SK-N-SH treated with all-trans-retinoic acid at 6 μM for 48 hours (cell line): ENCODE measurements around the gene STARD9.

Experiments
- ATAC-seq: fragments of 200-7000 bp; cut with Tn5 transposase; 3 replicates; pipeline ENCODE4 v1.9.1; 2020; ENCODE audit warnings: mild to moderate bottlenecking, moderate library complexity
- ARNTL ChIP-seq: fragments of 450-650 bp; formaldehyde crosslinking; IDR thresholded peaks from 2 replicates; pipeline ENCODE4 v1.5.0; 2020; ENCODE audit warnings: low read depth, mild to moderate bottlenecking, moderate library complexity, borderline replicate concordance
- BACH2 ChIP-seq: fragments of 250-450 bp; sonication (Bioruptor Pico); IDR thresholded peaks from 2 replicates; pipeline ENCODE4 v1.9.0; 2021; ENCODE audit warnings: mild to moderate bottlenecking, borderline replicate concordance
- CSRNP3 ChIP-seq: fragments of 250-450 bp; sonication (Bioruptor Pico); IDR thresholded peaks from 2 replicates; pipeline ENCODE4 v1.5.1; 2021; ENCODE audit warnings: mild to moderate bottlenecking, moderate library complexity
- ESRRG ChIP-seq: fragments of 250-450 bp; sonication (Bioruptor Pico); IDR thresholded peaks from 2 replicates; pipeline ENCODE4 v1.6.1; 2021; ENCODE audit warnings: mild to moderate bottlenecking
- GLIS3 ChIP-seq: fragments of 250-450 bp; sonication (Bioruptor Pico); IDR thresholded peaks from 2 replicates; pipeline ENCODE4 v1.5.0; 2020; ENCODE audit warnings: mild to moderate bottlenecking, moderate library complexity
- ISL1 ChIP-seq: fragments of 250-450 bp; sonication (Bioruptor Pico); IDR thresholded peaks from 2 replicates; pipeline ENCODE4 v2.1.2; 2022; ENCODE audit warnings: mild to moderate bottlenecking, moderate library complexity
- PPARA ChIP-seq: fragments of 250-450 bp; sonication (Bioruptor Pico); IDR thresholded peaks from 2 replicates; pipeline ENCODE4 v1.5.0; 2020; ENCODE audit warnings: mild to moderate bottlenecking, borderline replicate concordance
- TCF4 ChIP-seq: fragments of 250-450 bp; sonication (Bioruptor Pico); IDR thresholded peaks from 2 replicates; pipeline ENCODE4 v1.8.0; 2021; ENCODE audit warnings: mild to moderate bottlenecking, moderate library complexity, borderline replicate concordance
- TOX ChIP-seq: fragments of 250-450 bp; sonication (Bioruptor Pico); IDR thresholded peaks from 2 replicates; pipeline ENCODE4 v1.8.0; 2021; ENCODE audit warnings: mild to moderate bottlenecking, moderate library complexity, borderline replicate concordance
- TSHZ2 ChIP-seq: fragments of 250-450 bp; sonication (Bioruptor Pico); IDR thresholded peaks from 2 replicates; pipeline ENCODE4 v1.5.0; 2020; ENCODE audit warnings: mild to moderate bottlenecking, moderate library complexity
- ZC3H10 ChIP-seq: fragments of 250-450 bp; sonication (Bioruptor Pico); IDR thresholded peaks from 2 replicates; pipeline ENCODE4 v1.5.1; 2021; ENCODE audit warnings: mild to moderate bottlenecking, moderate library complexity
- ZFP3 ChIP-seq: fragments of 250-450 bp; sonication (Bioruptor Pico); IDR thresholded peaks from 2 replicates; pipeline ENCODE4 v1.5.0; 2020; ENCODE audit warnings: mild to moderate bottlenecking, moderate library complexity
- ZFP30 ChIP-seq: fragments of 450-650 bp; formaldehyde crosslinking; IDR thresholded peaks from 2 replicates; pipeline ENCODE4 v1.5.0; 2022; ENCODE audit warnings: mild to moderate bottlenecking, moderate library complexity
- ZNF565 ChIP-seq: fragments of 450-650 bp; formaldehyde crosslinking; conservative IDR thresholded peaks from 2 replicates; pipeline ENCODE4 v1.5.0; 2020; ENCODE audit warnings: low read depth, mild to moderate bottlenecking, moderate library complexity
- ZNF8 ChIP-seq: fragments of 450-650 bp; formaldehyde crosslinking; IDR thresholded peaks from 2 replicates; pipeline ENCODE4 v1.5.0; 2020; ENCODE audit warnings: mild to moderate bottlenecking, moderate library complexity
- TF ChIP-seq, protein P1 (sequence below): fragments of 250-450 bp; sonication (Bioruptor Pico); IDR thresholded peaks from 2 replicates; pipeline ENCODE4 v1.5.1; 2020; ENCODE audit warnings: low read depth, mild to moderate bottlenecking, moderate library complexity
- TF ChIP-seq, protein P2 (sequence below): fragments of 250-450 bp; sonication (Bioruptor Pico); IDR thresholded peaks from 2 replicates; pipeline ENCODE4 v1.8.0; 2021; ENCODE audit warnings: low read depth, mild to moderate bottlenecking, moderate library complexity, borderline replicate concordance
- TF ChIP-seq, protein P3 (sequence below): fragments of 250-450 bp; sonication (Bioruptor Pico); IDR thresholded peaks from 2 replicates; pipeline ENCODE4 v1.8.0; 2020; ENCODE audit warnings: mild to moderate bottlenecking, moderate library complexity, borderline replicate concordance

STARD9 gene

GRCh38 chr15:42725331-42725903, 150.0 kb downstream of the STARD9 start:
- TF ChIP-seq ISL1 (CRISPR knock-in tag) (no peak), BACH2 (CRISPR knock-in tag) (no peak), GLIS3 (CRISPR knock-in tag) (no peak), PPARA (CRISPR knock-in tag) (no peak), CSRNP3 (CRISPR knock-in tag) (no peak), ZFP30 (no peak), ZNF565 (CRISPR knock-in tag) (no peak), TOX (CRISPR knock-in tag) (no peak), TSHZ2 (CRISPR knock-in tag) (no peak), ZFP3 (CRISPR knock-in tag) (no peak), ESRRG (CRISPR knock-in tag) (no peak), ARNTL (CRISPR knock-in tag) (no peak)
- TF ChIP-seq, protein P1, sequence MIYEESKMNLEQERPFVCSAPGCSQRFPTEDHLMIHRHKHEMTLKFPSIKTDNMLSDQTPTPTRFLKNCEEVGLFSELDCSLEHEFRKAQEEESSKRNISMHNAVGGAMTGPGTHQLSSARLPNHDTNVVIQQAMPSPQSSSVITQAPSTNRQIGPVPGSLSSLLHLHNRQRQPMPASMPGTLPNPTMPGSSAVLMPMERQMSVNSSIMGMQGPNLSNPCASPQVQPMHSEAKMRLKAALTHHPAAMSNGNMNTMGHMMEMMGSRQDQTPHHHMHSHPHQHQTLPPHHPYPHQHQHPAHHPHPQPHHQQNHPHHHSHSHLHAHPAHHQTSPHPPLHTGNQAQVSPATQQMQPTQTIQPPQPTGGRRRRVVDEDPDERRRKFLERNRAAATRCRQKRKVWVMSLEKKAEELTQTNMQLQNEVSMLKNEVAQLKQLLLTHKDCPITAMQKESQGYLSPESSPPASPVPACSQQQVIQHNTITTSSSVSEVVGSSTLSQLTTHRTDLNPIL, result no peak
- TF ChIP-seq, protein P2, sequence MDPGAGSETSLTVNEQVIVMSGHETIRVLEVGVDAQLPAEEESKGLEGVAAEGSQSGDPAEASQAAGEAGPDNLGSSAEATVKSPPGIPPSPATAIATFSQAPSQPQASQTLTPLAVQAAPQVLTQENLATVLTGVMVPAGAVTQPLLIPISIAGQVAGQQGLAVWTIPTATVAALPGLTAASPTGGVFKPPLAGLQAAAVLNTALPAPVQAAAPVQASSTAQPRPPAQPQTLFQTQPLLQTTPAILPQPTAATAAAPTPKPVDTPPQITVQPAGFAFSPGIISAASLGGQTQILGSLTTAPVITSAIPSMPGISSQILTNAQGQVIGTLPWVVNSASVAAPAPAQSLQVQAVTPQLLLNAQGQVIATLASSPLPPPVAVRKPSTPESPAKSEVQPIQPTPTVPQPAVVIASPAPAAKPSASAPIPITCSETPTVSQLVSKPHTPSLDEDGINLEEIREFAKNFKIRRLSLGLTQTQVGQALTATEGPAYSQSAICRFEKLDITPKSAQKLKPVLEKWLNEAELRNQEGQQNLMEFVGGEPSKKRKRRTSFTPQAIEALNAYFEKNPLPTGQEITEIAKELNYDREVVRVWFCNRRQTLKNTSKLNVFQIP (CRISPR knock-in tag), result no peak
- TF ChIP-seq, protein P3, sequence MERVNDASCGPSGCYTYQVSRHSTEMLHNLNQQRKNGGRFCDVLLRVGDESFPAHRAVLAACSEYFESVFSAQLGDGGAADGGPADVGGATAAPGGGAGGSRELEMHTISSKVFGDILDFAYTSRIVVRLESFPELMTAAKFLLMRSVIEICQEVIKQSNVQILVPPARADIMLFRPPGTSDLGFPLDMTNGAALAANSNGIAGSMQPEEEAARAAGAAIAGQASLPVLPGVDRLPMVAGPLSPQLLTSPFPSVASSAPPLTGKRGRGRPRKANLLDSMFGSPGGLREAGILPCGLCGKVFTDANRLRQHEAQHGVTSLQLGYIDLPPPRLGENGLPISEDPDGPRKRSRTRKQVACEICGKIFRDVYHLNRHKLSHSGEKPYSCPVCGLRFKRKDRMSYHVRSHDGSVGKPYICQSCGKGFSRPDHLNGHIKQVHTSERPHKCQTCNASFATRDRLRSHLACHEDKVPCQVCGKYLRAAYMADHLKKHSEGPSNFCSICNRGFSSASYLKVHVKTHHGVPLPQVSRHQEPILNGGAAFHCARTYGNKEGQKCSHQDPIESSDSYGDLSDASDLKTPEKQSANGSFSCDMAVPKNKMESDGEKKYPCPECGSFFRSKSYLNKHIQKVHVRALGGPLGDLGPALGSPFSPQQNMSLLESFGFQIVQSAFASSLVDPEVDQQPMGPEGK (CRISPR knock-in tag), result no peak

DNA sequence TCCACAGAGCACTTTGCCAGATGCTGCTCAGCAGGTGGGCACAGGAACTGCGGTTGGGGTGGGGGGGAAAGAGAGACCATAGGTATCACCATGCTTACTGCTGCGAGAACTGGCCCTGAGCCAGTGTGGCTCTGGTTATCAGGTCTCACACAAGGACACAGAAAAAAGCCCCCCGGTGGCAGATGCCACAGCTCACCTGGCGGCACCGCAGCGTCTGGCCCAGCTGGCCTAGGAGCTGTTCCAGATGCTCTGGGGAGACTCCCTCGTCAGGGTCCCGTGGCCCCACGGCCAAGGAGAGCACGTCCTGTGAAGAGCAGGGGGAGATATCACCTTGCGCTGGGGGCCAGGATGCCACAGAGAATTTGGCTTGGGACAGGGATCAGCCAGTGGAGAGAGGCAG, 150.7 kb downstream of the STARD9 start:
- no peak for ATAC-seq
- TF ChIP-seq ZC3H10 (CRISPR knock-in tag) (no peak), ZNF8 (CRISPR knock-in tag) (no peak), ARNTL (CRISPR knock-in tag) (no peak), TCF4 (CRISPR knock-in tag) (no peak), ESRRG (CRISPR knock-in tag) (no peak)
- TF ChIP-seq, protein P3 (CRISPR knock-in tag), result no peak
- TF ChIP-seq, all 23 proteins: peak for 0

More at GRCh38 chr15:42725331-42725903, 150.0 kb downstream of the STARD9 start:
- no peak for ATAC-seq
